Neuronal stem cell (in vitro differentiated cells): Measurements from ENCODE around the gene TOGARAM1.

ENCODE experiments used
- DNase-seq: peaks from one replicate; pipeline ENCODE4 v3.0.0-alpha.2; 2013; ENCODE audit warnings: low spot score
- H2AFZ ChIP-seq: one replicate; pipeline ENCODE4 v1.6.1; 2013; ENCODE audit warnings: mild to moderate bottlenecking, low read length, inconsistent platforms
- H2AK5ac ChIP-seq: 2 replicates; pipeline ENCODE4 v1.6.1; 2013; ENCODE audit warnings: low read depth, mild to moderate bottlenecking, inconsistent platforms, low read length, moderate library complexity, mixed read lengths
- H2BK120ac ChIP-seq: 2 replicates; pipeline ENCODE4 v1.6.1; 2013; ENCODE audit warnings: low read depth, mild to moderate bottlenecking, inconsistent platforms, low read length, moderate library complexity, mixed read lengths
- H2BK12ac ChIP-seq: one replicate; pipeline ENCODE4 v1.6.1; 2013; ENCODE audit warnings: low read length, inconsistent platforms
- H2BK15ac ChIP-seq: 2 replicates; pipeline ENCODE4 v1.6.1; 2013; ENCODE audit warnings: mild to moderate bottlenecking, low read length, inconsistent platforms, mixed read lengths
- H2BK5ac ChIP-seq: one replicate; pipeline ENCODE4 v1.6.1; 2013; ENCODE audit warnings: inconsistent platforms, mild to moderate bottlenecking, low read length, moderate library complexity
- H3K14ac ChIP-seq: one replicate; pipeline ENCODE4 v1.6.1; 2013; ENCODE audit warnings: low read length, inconsistent platforms
- H3K18ac ChIP-seq: 2 replicates; pipeline ENCODE4 v1.6.1; 2013; ENCODE audit warnings: low read length, inconsistent platforms
- H3K23ac ChIP-seq: 2 replicates; pipeline ENCODE4 v1.6.1; 2013; ENCODE audit warnings: low read depth, mild to moderate bottlenecking, mixed read lengths, low read length, inconsistent platforms; ENCODE audit not compliant: poor library complexity
- H3K27ac ChIP-seq: replicated peaks from 3 replicates; pipeline ENCODE4 v1.5.1; 2013; ENCODE audit warnings: low read length, inconsistent platforms
- H3K27me3 ChIP-seq, 3 experiments: 2 replicates each; pipeline ENCODE4 v1.6.1; 2013; ENCODE audit warnings: low read length in 3 of 3, mild to moderate bottlenecking in 2 of 3, inconsistent platforms in 1 of 3, low read depth in 1 of 3, mixed read lengths in 1 of 3, moderate library complexity in 1 of 3; ENCODE audit not compliant: control insufficient read depth in 3 of 3, insufficient read depth in 3 of 3
- H3K36me3 ChIP-seq, 2 donors: replicated peaks in 1 of 2; 2 replicates each; pipeline ENCODE4 v1.6.1; 2013; ENCODE audit warnings: low read length in 2 of 2; ENCODE audit not compliant: control insufficient read depth in 2 of 2, insufficient read depth in 2 of 2
- H3K4ac ChIP-seq: 2 replicates; pipeline ENCODE4 v1.6.1; 2013; ENCODE audit warnings: inconsistent platforms, mild to moderate bottlenecking, low read length, moderate library complexity
- H3K4me1 ChIP-seq, 2 donors: 1 replicate in 1 of 2; 2 replicates in 1 of 2; pipeline ENCODE4 v1.6.1; 2013; ENCODE audit warnings: low read length in 2 of 2, low read depth in 1 of 2; ENCODE audit not compliant: control insufficient read depth in 2 of 2, insufficient read depth in 1 of 2
- H3K4me2 ChIP-seq: one replicate; pipeline ENCODE4 v1.6.1; 2013; ENCODE audit warnings: mild to moderate bottlenecking, low read length, inconsistent platforms; ENCODE audit not compliant: insufficient read depth, poor library complexity, severe bottlenecking
- H3K4me3 ChIP-seq, 2 donors: 2 replicates each; pipeline ENCODE4 v1.5.1; 2013; ENCODE audit warnings: low read length in 2 of 2, mild to moderate bottlenecking in 2 of 2, inconsistent platforms in 1 of 2, moderate library complexity in 1 of 2
- H3K79me1 ChIP-seq: one replicate; pipeline ENCODE4 v1.6.1; 2013; ENCODE audit warnings: low read depth, mild to moderate bottlenecking, inconsistent platforms, low read length, moderate library complexity
- H3K9ac ChIP-seq: one replicate; pipeline ENCODE4 v1.6.1; 2013; ENCODE audit warnings: mild to moderate bottlenecking, low read depth, low read length, inconsistent platforms; ENCODE audit not compliant: poor library complexity
- H3K9me3 ChIP-seq, 2 donors: replicated peaks in 1 of 2; 2 replicates each; pipeline versions ENCODE3 to v1.6.1; 2013; ENCODE audit warnings: low read length in 2 of 2, mild to moderate bottlenecking in 2 of 2, inconsistent platforms in 1 of 2, low read depth in 1 of 2, mixed read lengths in 1 of 2, moderate library complexity in 1 of 2; ENCODE audit not compliant: control insufficient read depth in 2 of 2, insufficient read depth in 1 of 2
- H4K8ac ChIP-seq: one replicate; pipeline ENCODE4 v1.6.1; 2013; ENCODE audit warnings: low read depth, mild to moderate bottlenecking, inconsistent platforms, low read length, moderate library complexity
- H4K91ac ChIP-seq: one replicate; pipeline ENCODE4 v1.6.1; 2013; ENCODE audit warnings: low read length, low read depth, mild to moderate bottlenecking, inconsistent platforms; ENCODE audit not compliant: poor library complexity
- WGBS, 2 donors: extraction: QIAGEN DNeasy Blood & Tissue Kit; methylation state at CpG; one replicate each; pipeline ENCODE4 v1.1.7; 2013; ENCODE audit warnings: missing lambda C conversion rate in 2 of 2, mixed read lengths in 1 of 2; ENCODE audit not compliant: insufficient read length in 2 of 2, insufficient replicate concordance in 1 of 2; ENCODE audit errors: extremely low coverage in 2 of 2; 5-methylcytosine and 5-hydroxymethylcytosine counted together

The TOGARAM1 gene

GRCh38 chr14:45065540-45065939, 103.5 kb downstream of the TOGARAM1 start:
- Histone ChIP-seq H4K91ac (no peak overlapping the region), H3K9ac (no peak overlapping the region), H3K14ac (no peak overlapping the region), H2AK5ac (no peak overlapping the region), H3K27ac (no peak overlapping the region), H3K18ac (no peak overlapping the region), H3K4ac (no peak overlapping the region), H2BK12ac (no peak overlapping the region), H4K8ac (no peak overlapping the region), H3K4me2 (no peak overlapping the region), H3K36me3 (peaks cover 0 to 21% of the 10 kb centered on the region in 2 donors), H3K4me3 (no peak overlapping the region), H3K9me3 (peaks cover 0 to 3% of the 10 kb centered on the region in 2 donors), H2BK5ac (no peak overlapping the region), H3K23ac (no peak overlapping the region), H3K27me3 (no peaks in the 10 kb centered on the region), H2BK15ac (no peak overlapping the region), H3K79me1 (no peaks in the 10 kb centered on the region), H2BK120ac (no peak overlapping the region), H2AFZ (no peak overlapping the region), H3K4me1 (no peaks in the 10 kb centered on the region)
- no CpG with 5 or more reads among the region's 3 CpGs for WGBS, 2 donors
- no peak for DNase-seq

GRCh38 chr14:45065956-45066355, 104.0 kb downstream of the TOGARAM1 start:
- no peaks in the 10 kb centered on the region for H3K4me1 ChIP-seq
- H3K79me1 ChIP-seq = no peaks in the 10 kb centered on the region
- H2BK12ac ChIP-seq = no peak overlapping the region
- H2AFZ ChIP-seq = no peak overlapping the region
- H3K9me3 ChIP-seq = peaks cover 0 to 3% of the 10 kb centered on the region in 2 donors
- no peak overlapping the region for H4K91ac ChIP-seq
- H3K23ac ChIP-seq = no peak overlapping the region
- H2BK15ac ChIP-seq = no peak overlapping the region
- H2BK5ac ChIP-seq = no peak overlapping the region
- no peak overlapping the region for H2BK120ac ChIP-seq
- H3K27me3 ChIP-seq = no peaks in the 10 kb centered on the region
- H3K18ac ChIP-seq = no peak overlapping the region
- H2AK5ac ChIP-seq = no peak overlapping the region
- H3K4me3 ChIP-seq = no peak overlapping the region
- H3K14ac ChIP-seq = no peak overlapping the region
- DNase-seq = no peak
- no peak overlapping the region for H3K4ac ChIP-seq
- H3K4me2 ChIP-seq = no peak overlapping the region
- H3K36me3 ChIP-seq = peaks cover 0 to 23% of the 10 kb centered on the region in 2 donors
- no peak overlapping the region for H4K8ac ChIP-seq
- no peak overlapping the region for H3K9ac ChIP-seq
- H3K27ac ChIP-seq = no peak overlapping the region
- no CpG with 5 or more reads among the region's 2 CpGs for WGBS, 2 donors

GRCh38 chr14:45066667-45067066, 104.7 kb downstream of the TOGARAM1 start:
- H3K23ac ChIP-seq = no peak overlapping the region
- H3K36me3 ChIP-seq = peaks cover 0 to 23% of the 10 kb centered on the region in 2 donors
- DNase-seq = no peak
- no peak overlapping the region for H2AFZ ChIP-seq
- H3K4ac ChIP-seq = no peak overlapping the region
- no peak overlapping the region for H4K8ac ChIP-seq
- no peaks in the 10 kb centered on the region for H3K79me1 ChIP-seq
- no peak overlapping the region for H2BK120ac ChIP-seq
- WGBS, 2 donors = no CpG with 5 or more reads among the region's 3 CpGs
- no peak overlapping the region for H3K14ac ChIP-seq
- H3K27ac ChIP-seq = no peak overlapping the region
- H3K4me2 ChIP-seq = no peak overlapping the region
- no peak overlapping the region for H2BK5ac ChIP-seq
- no peak overlapping the region for H2AK5ac ChIP-seq
- H3K9me3 ChIP-seq = peaks cover 0 to 3% of the 10 kb centered on the region in 2 donors
- no peaks in the 10 kb centered on the region for H3K27me3 ChIP-seq
- no peak overlapping the region for H4K91ac ChIP-seq
- no peak overlapping the region for H3K4me3 ChIP-seq
- no peak overlapping the region for H3K9ac ChIP-seq
- H3K18ac ChIP-seq = no peak overlapping the region
- no peak overlapping the region for H2BK12ac ChIP-seq
- H2BK15ac ChIP-seq = no peak overlapping the region
- no peaks in the 10 kb centered on the region for H3K4me1 ChIP-seq

GRCh38 chr14:45068396-45068795, 106.4 kb downstream of the TOGARAM1 start:
- Histone ChIP-seq H3K4ac (no peak overlapping the region), H3K4me3 (no peak overlapping the region), H3K9me3 (peaks cover 0 to 3% of the 10 kb centered on the region in 2 donors), H2AFZ (no peak overlapping the region), H3K9ac (no peak overlapping the region), H3K4me1 (no peaks in the 10 kb centered on the region), H3K4me2 (no peak overlapping the region), H2BK12ac (no peak overlapping the region), H2BK120ac (no peak overlapping the region), H3K27me3 (no peaks in the 10 kb centered on the region), H2BK5ac (no peak overlapping the region), H3K14ac (no peak overlapping the region), H2BK15ac (no peak overlapping the region), H3K18ac (no peak overlapping the region), H3K36me3 (peaks cover 0 to 26% of the 10 kb centered on the region in 2 donors), H2AK5ac (no peak overlapping the region), H4K91ac (no peak overlapping the region), H4K8ac (no peak overlapping the region), H3K79me1 (no peaks in the 10 kb centered on the region), H3K27ac (no peak overlapping the region), H3K23ac (no peak overlapping the region)
- DNase-seq = no peak
- no CpG with 5 or more reads among the region's 3 CpGs for WGBS, 2 donors
